WERI-Rb-1 (cell line): ENCODE measurements around the gene SCYL2.

Experiments used
- DNase-seq: peaks from one replicate; pipeline ENCODE4 v3.0.0-alpha.2; 2020
- H3K27ac ChIP-seq: fragments of 250-450 bp; sonication (Bioruptor Pico); 2 replicates; pipeline ENCODE4 v1.5.1; 2020; ENCODE audit warnings: mild to moderate bottlenecking, moderate library complexity
- H3K27me3 ChIP-seq: fragments of 250-450 bp; sonication (Bioruptor Pico); 2 replicates; pipeline ENCODE4 v1.5.1; 2021; ENCODE audit warnings: mild to moderate bottlenecking, low read depth, moderate library complexity; ENCODE audit not compliant: insufficient read depth, severe bottlenecking
- H3K36me3 ChIP-seq: fragments of 250-450 bp; sonication (Bioruptor Pico); 2 replicates; pipeline ENCODE4 v1.5.1; 2020; ENCODE audit warnings: mild to moderate bottlenecking, moderate library complexity
- H3K4me3 ChIP-seq: 2 replicates; pipeline ENCODE4 v1.5.1; 2011; ENCODE audit warnings: low read depth, mild to moderate bottlenecking, control low read depth, low read length
- H3K9me3 ChIP-seq: fragments of 250-450 bp; sonication (Bioruptor Pico); 2 replicates; pipeline ENCODE4 v1.5.1; 2021; ENCODE audit warnings: mild to moderate bottlenecking, moderate library complexity; ENCODE audit not compliant: severe bottlenecking
- TF ChIP-seq, protein P1 (sequence below): IDR thresholded peaks from 2 replicates; pipeline ENCODE4 v1.5.1; 2011; ENCODE audit warnings: low read depth, mild to moderate bottlenecking, control low read depth, inconsistent platforms, low read length

The SCYL2 gene

GRCh38 chr12:100267603-100268281, 765 bp downstream of the SCYL2 start:
- H3K9me3 ChIP-seq: no peaks in the 10 kb centered on the region
- DNase-seq: peak; percentile 25
- no peaks in the 10 kb centered on the region; the same call in 1 of the 2 replicates for H3K36me3 ChIP-seq
- peak overlapping the region; percentile 98 for H3K4me3 ChIP-seq
- TF ChIP-seq, protein P1, sequence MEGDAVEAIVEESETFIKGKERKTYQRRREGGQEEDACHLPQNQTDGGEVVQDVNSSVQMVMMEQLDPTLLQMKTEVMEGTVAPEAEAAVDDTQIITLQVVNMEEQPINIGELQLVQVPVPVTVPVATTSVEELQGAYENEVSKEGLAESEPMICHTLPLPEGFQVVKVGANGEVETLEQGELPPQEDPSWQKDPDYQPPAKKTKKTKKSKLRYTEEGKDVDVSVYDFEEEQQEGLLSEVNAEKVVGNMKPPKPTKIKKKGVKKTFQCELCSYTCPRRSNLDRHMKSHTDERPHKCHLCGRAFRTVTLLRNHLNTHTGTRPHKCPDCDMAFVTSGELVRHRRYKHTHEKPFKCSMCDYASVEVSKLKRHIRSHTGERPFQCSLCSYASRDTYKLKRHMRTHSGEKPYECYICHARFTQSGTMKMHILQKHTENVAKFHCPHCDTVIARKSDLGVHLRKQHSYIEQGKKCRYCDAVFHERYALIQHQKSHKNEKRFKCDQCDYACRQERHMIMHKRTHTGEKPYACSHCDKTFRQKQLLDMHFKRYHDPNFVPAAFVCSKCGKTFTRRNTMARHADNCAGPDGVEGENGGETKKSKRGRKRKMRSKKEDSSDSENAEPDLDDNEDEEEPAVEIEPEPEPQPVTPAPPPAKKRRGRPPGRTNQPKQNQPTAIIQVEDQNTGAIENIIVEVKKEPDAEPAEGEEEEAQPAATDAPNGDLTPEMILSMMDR: no peak
- H3K27me3 ChIP-seq: no peaks in the 10 kb centered on the region
- H3K27ac ChIP-seq: peak overlapping the region; percentile 94

DNA sequence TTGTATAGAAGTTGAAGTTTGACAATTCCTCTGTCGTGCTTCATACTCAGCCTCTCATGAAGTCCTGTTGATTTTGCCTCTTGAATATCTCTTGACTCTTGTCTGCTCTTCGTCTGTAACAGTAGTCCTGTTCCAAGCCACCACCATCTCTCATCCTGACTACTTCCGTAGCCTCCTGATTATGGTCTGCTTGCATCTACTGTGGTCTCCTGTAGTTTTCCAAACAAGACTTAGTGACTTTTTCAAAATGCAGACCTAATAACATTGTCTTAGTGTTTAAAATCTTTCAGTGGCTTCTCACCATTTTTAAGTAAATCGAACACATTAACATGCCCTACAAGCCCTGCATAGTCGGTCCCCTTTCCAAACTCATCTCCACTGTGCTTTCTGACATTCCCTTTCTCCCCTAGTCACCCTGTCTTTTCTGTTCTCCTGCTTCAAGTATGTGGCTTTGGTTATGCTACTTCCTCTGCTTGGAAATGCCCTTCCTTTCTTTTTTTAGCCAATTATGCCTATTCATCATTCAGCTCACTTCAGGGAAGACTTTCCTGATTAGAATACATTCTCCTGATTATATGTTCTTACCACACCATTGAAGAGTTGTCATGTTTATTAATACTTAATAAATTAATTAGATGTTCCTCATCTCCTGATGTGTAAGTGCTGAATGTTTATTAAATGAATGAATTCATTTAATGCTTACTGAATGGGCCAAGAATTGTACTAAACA, 2.0 kb downstream of the SCYL2 start:
- H3K27ac ChIP-seq: no peak overlapping the region
- TF ChIP-seq, protein P1: no peak
- no peaks in the 10 kb centered on the region for H3K9me3 ChIP-seq
- H3K27me3 ChIP-seq: no peaks in the 10 kb centered on the region
- no peak for DNase-seq
- H3K36me3 ChIP-seq: no peaks in the 10 kb centered on the region; the same call in 1 of the 2 replicates
- no peak overlapping the region for H3K4me3 ChIP-seq

GRCh38 chr12:100273782-100274181, 6.8 kb downstream of the SCYL2 start:
- TF ChIP-seq, protein P1: no peak
- H3K4me3 ChIP-seq: no peak overlapping the region
- H3K27me3 ChIP-seq: no peaks in the 10 kb centered on the region
- 0 out of 2 replicates have a peak, but pooled peaks cover 4% of the 10 kb centered on the region for H3K36me3 ChIP-seq
- H3K27ac ChIP-seq: no peak overlapping the region
- no peak for DNase-seq
- H3K9me3 ChIP-seq: no peaks in the 10 kb centered on the region

GRCh38 chr12:100274291-100274690, 7.3 kb downstream of the SCYL2 start:
- TF ChIP-seq, protein P1: no peak
- DNase-seq: no peak
- H3K27me3 ChIP-seq: no peaks in the 10 kb centered on the region
- H3K27ac ChIP-seq: no peak overlapping the region
- H3K36me3 ChIP-seq: 0 out of 2 replicates have a peak, but pooled peaks cover 4% of the 10 kb centered on the region
- H3K4me3 ChIP-seq: no peak overlapping the region
- H3K9me3 ChIP-seq: no peaks in the 10 kb centered on the region

GRCh38 chr12:100279159-100279558, 12.2 kb downstream of the SCYL2 start:
- DNase-seq: no peak
- TF ChIP-seq, protein P1: no peak
- no peak overlapping the region for H3K27ac ChIP-seq
- peaks cover 14% of the 10 kb centered on the region for H3K36me3 ChIP-seq
- no peaks in the 10 kb centered on the region for H3K27me3 ChIP-seq
- H3K9me3 ChIP-seq: no peaks in the 10 kb centered on the region
- H3K4me3 ChIP-seq: no peak overlapping the region
